ENCODE results near the gene KDM8. TPM values are rescaled to one million over a fixed set of nuclear protein-coding genes. Genes with fewer than 3 reads are reported as not detected.

KDM8 gene
- total RNA-seq, 2 experiments from 2014 or later: 14.8 to 18.2 TPM

DNA sequence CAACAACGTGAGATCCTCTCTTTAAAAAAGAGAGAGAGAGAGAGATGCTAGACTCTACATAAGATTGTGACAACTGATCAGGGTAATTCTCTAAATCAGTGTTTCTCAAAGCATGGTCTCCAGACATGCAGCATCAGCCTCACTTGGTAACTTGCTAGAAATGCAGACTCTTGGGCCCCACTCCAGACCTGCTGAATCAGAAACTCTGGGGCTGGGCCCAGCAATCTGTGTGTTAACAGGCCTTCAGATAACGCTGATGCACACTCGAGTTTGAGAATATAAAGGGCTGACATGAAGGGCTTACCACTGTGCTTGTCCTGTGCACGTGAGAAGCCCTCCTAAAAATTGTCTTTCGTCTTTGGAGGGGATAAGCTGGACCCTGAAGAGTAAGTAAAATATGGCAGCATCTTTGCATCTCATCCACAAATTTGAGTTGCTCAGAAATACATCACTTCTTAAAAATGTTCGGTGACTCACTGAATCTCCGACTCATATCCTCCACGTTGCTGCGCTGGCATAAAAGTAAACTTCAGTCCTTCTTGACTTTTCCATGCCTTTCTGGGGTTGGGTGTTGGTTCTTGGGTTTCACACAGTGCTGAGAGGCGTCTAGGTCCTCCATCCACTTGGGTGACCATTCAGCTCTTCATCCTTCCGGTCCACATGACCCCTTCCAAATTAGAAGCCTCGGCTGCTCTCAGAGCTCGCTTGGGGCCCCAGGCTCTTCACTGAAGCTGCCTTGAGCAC lies 26.1 kb upstream of the KDM8 start:
- no peak for ATAC-seq
- no peaks in the 10 kb centered on the region for H3K9me3 Mint-ChIP-seq (ENCODE audit: low read depth)

DNA sequence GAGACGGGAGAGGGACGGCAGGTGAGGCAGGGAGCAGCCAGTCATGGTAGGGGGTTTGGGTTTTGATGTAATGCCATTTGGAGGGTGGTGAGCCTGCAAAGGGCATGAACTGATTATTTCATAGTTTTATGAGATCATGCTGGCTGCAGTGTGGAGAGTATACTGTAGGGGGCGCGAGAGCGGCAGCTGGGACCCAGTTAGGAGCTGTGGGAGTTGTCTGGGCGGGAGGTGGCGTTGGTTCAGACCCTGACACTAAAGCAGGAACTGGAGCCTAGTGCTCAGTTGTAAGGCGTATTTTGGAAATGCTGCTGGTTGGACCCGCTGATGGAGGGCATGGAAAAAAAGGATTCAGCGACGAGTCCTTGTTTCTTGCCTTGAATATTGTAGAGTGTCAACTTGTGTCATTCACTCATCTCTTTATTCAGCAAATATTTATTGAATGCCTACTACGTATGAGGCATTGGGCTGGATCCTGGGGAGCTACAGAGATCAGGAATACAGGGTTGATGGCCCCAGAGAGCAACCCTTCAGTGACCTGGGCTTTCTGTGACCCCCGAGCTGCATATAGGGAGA lies 23.7 kb upstream of the KDM8 start:
- no peaks in the 10 kb centered on the region for H3K36me3 Mint-ChIP-seq
- ATAC-seq (peak; percentile 98), DNase-seq (peak; percentile 93)
- H3K27me3 Mint-ChIP-seq: peaks cover 13% of the 10 kb centered on the region
- H3K4me1 Mint-ChIP-seq: peaks cover 23% of the 10 kb centered on the region
- CTCF ChIA-PET: interaction anchor here (0.7 to 7.3 kb wide), 49 partner anchors 10 to 283 kb away, joined by 3 to 104 read pairs (median 5); partner anchors contain the start of gene KDM8
- H3K9me3 Mint-ChIP-seq (ENCODE audit: low read depth): no peaks in the 10 kb centered on the region
- peak overlapping the region; percentile 65 for H3K27ac Mint-ChIP-seq
- no peak overlapping the region for H3K4me3 Mint-ChIP-seq

More for the DNA sequence above, 26.1 kb upstream of the KDM8 start:
- Mint-ChIP-seq H3K27ac (no peak overlapping the region), H3K4me3 (no peak overlapping the region), H3K4me1 (peaks cover 42% of the 10 kb centered on the region), H3K36me3 (peaks cover under 1% of the 10 kb centered on the region), H3K27me3 (peaks cover 6% of the 10 kb centered on the region)
- CTCF ChIA-PET: interaction anchor here (1.1 to 7.3 kb wide), 6 partner anchors 8 to 231 kb away, joined by 3 to 104 read pairs (median 57); partner anchors contain the start of gene KDM8
- no peak for DNase-seq

DNA sequence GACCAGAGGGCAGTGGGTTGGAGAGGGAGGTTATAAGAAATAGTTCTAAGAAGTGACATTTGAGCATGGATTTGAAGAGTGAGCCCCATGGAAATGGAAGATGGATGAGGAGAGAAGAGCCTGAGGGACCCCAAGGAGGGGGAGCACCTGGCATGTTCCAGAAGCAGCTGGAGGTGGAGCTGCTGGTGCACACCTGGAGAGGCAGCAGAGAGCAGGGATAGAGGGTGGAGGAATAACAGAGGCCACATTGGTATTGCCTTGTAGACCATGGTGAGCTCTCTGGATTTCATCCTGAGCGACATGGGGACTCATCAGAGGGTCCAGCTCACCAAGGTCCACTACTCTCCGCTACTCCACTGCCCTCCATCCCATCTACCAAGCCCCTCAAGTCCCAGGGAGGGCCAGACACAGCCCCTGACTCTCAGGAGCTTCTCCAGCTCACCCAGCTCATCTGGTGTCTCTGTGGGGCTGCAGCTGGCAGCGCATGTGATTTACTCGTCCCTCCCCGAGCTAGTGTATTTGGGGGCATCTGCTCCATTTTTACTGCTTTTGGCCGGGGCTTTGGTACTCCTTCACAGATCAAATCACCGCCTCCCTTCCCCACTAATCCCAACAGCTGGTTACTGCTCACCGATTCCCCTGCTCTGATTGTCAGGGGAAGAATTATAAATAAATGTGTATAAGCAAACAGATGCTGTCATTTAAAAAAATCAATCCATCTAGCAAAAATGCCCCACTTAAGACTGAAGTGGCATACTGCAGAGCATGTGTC lies 22.1 kb upstream of the KDM8 start:
- H3K9me3 Mint-ChIP-seq (ENCODE audit: low read depth): no peaks in the 10 kb centered on the region
- ATAC-seq (no peak), DNase-seq (no peak)
- H3K36me3 Mint-ChIP-seq: no peaks in the 10 kb centered on the region
- CTCF ChIA-PET: interaction anchor here (1.2 to 7.3 kb wide), 12 partner anchors 12 to 273 kb away, joined by 3 to 104 read pairs (median 34); partner anchors contain the start of gene KDM8
- H3K27me3 Mint-ChIP-seq: peaks cover 13% of the 10 kb centered on the region
- peaks cover 17% of the 10 kb centered on the region for H3K4me1 Mint-ChIP-seq
- no peak overlapping the region for H3K27ac Mint-ChIP-seq
- H3K4me3 Mint-ChIP-seq: no peak overlapping the region

DNA sequence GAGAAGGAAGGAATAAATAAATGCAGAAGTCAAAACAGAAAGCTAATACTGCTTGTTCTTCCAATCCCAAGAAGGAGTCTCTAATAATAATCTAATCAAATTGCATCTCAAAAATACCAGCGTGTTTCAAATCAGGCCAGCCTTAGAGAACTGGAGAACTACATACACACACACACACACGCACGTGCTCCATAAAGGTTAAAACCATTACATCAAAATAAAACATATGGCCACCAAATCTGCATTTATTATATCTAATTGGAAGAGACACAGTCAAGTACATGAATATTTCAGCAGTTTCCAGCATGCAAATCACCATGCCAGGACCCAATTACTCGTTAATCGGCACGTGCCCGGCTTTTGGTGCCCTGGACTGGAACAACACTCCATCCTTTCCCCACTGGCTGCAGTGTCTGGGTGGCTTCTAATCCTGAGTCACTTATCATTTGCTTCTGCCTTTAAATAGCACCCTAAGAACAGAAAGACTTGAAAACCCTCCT lies 20.4 kb upstream of the KDM8 start:
- H3K9me3 Mint-ChIP-seq (ENCODE audit: low read depth): no peaks in the 10 kb centered on the region
- ATAC-seq: no peak

DNA sequence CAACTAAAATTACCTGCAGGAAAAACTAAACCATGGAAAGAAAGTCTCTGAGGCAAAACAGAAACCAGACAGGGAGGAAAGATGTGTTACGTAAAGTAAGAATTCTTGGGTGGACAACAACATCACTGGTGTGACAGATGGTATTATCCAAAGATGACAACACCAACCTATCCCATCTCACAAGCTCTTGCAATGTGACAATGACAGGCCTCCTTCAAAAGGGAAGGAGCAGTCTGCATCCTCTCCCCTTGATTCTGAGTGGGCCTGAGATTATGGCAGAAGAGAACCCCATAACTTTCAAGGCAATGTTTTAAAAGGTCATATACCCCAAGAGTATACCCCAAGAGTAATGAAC lies 17.6 kb upstream of the KDM8 start:
- CTCF ChIA-PET: interaction anchor here (2.2 kb wide), 1 partner anchor 182 kb away, joined by 5 read pairs; no protein-coding TSS in a partner anchor
- peaks cover 13% of the 10 kb centered on the region for H3K27me3 Mint-ChIP-seq
- ATAC-seq: no peak
- H3K4me3 Mint-ChIP-seq: no peak overlapping the region
- no peaks in the 10 kb centered on the region for H3K4me1 Mint-ChIP-seq
- no peaks in the 10 kb centered on the region for H3K36me3 Mint-ChIP-seq
- no peak overlapping the region for H3K27ac Mint-ChIP-seq
- no peak for DNase-seq
- H3K9me3 Mint-ChIP-seq (ENCODE audit: low read depth): no peaks in the 10 kb centered on the region

More for the DNA sequence above, 20.4 kb upstream of the KDM8 start:
- Mint-ChIP-seq H3K4me1 (peaks cover 13% of the 10 kb centered on the region), H3K27me3 (peaks cover 13% of the 10 kb centered on the region), H3K4me3 (no peak overlapping the region), H3K36me3 (no peaks in the 10 kb centered on the region), H3K27ac (no peak overlapping the region)
- DNase-seq: no peak
- CTCF ChIA-PET: interaction anchor here (1.0 kb wide), 1 partner anchor 12 kb away, joined by 3 read pairs; no protein-coding TSS in a partner anchor

DNA sequence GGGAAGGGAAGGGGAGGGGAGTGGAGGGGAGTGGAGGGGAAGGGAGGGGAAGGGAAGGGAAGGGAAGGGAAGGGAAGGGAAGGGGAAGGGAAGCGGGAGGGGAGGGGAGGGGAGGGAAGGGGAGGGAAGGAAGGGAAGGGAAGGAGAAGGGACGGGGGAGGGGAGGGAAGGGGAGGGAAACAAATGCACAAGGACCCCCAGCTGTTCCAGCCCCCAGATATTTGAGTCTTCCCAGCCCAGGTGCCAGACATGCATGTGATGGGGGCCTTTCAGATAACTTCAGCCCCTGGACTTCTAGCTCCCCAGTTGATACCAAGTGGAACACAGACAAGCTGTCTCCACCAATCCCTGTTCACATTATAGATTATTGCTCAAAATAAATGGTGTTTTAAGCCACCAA lies 14.7 kb upstream of the KDM8 start:
- H3K4me3 Mint-ChIP-seq: no peak overlapping the region
- no peaks in the 10 kb centered on the region for H3K36me3 Mint-ChIP-seq
- no peak overlapping the region for H3K27ac Mint-ChIP-seq
- no peaks in the 10 kb centered on the region for H3K27me3 Mint-ChIP-seq
- no peaks in the 10 kb centered on the region for H3K4me1 Mint-ChIP-seq
- no peak for ATAC-seq
- no peak for DNase-seq
- no peaks in the 10 kb centered on the region for H3K9me3 Mint-ChIP-seq (ENCODE audit: low read depth)
- CTCF ChIA-PET: interaction anchor here (1.4 to 5.0 kb wide), 2 partner anchors 9 to 45 kb away, joined by 3 to 24 read pairs; no protein-coding TSS in a partner anchor

DNA sequence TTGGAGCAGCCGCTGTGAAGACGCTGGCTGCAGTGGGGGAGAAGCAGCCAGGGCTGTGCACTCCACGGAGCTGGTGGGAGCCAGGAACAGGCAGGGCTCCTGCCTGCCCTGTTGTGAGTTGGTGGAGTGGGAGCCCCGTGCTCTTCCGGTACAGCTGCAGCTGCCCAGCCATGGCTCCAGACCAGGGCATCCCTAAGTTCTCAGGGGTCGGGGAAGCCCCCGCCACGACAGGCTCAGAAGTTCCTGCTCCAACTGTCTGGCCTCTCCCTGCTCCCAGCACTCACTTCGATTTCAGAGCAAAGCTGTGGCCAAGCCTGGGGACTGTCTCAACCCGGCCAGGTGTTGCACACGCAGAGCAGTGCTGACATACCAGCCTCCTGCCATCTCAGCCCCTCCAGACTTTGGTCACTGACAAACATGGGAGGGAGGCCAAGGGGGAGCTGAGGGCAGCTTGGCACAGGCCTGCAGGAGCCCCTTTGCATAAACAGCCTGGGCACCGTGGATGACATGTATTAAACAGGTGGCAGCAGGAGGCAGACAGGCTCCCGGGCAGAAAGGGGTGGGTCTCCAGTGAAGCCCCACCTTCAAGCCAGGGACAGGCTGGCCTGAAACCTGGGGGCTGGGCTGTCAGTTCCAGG lies 13.9 kb upstream of the KDM8 start:
- Mint-ChIP-seq H3K36me3 (no peaks in the 10 kb centered on the region), H3K4me3 (no peak overlapping the region), H3K27ac (no peak overlapping the region), H3K4me1 (no peaks in the 10 kb centered on the region), H3K9me3 (ENCODE audit: low read depth) (no peaks in the 10 kb centered on the region), H3K27me3 (no peaks in the 10 kb centered on the region)
- ATAC-seq: no peak
- no peak for DNase-seq
- CTCF ChIA-PET: interaction anchor here (5.0 kb wide), 1 partner anchor 10 kb away, joined by 24 read pairs; no protein-coding TSS in a partner anchor

DNA sequence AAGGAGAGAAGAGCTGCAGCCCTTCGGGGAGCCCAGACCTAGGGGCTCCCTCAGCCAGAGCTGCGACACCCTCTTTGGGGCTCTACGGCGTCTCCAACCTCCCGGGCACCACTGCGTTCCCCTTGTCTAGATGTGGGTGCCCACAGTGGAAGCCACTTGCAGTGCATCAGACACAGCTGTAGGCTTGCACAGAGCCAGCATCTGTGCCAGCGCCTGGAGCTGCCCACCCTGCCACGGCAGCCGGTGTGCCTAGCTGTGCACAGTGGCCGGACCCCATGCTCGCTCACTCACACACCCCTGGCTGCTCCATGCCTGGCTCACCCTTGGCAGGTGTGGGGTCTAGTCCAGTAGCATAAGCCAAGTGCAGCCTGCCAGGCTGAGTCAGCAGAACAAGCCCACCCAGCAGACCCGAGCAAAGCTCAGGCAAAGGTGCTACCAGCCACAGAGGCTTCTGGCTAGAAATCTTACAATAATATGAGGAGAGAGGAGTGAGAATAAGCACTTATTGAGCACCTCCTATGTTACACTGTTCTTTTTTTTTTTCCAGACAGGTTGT lies 12.9 kb upstream of the KDM8 start:
- no peaks in the 10 kb centered on the region for H3K27me3 Mint-ChIP-seq
- H3K36me3 Mint-ChIP-seq: peaks cover 4% of the 10 kb centered on the region
- no peak overlapping the region for H3K4me3 Mint-ChIP-seq
- no peak overlapping the region for H3K27ac Mint-ChIP-seq
- no peaks in the 10 kb centered on the region for H3K4me1 Mint-ChIP-seq
- DNase-seq (no peak), ATAC-seq (no peak)
- H3K9me3 Mint-ChIP-seq (ENCODE audit: low read depth): no peaks in the 10 kb centered on the region
- CTCF ChIA-PET: interaction anchor here (0.8 to 5.0 kb wide), 2 partner anchors 11 to 177 kb away, joined by 3 to 24 read pairs; no protein-coding TSS in a partner anchor

DNA sequence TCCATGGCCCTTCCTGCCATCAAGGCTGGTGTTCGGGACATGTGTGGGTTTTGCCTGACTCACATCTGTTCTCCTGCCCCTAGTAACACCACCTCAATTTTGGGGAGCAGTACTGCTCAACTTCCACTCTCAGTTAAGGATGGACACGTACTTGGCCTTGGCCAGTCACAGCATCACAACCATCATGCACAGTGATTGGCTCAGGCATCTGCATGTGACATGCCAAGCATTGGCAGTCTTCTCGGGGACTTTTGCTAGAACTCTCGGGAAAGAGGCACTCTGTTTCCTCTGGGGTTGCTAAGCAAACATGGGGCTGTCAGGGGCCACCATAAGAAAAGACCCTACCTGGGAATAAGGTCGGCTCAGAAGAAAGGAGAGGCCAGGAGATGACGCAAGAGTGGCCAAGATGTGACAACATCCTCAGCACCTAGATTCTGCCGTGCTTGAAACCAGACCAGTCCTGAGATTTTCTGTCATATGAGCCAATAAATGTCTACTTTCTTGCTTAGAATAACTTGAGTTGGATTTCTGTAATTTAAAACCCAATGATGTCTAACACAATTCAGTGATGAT lies 11.9 kb upstream of the KDM8 start:
- no peak overlapping the region for H3K4me3 Mint-ChIP-seq
- no peak overlapping the region for H3K27ac Mint-ChIP-seq
- DNase-seq (no peak), ATAC-seq (no peak)
- peaks cover 7% of the 10 kb centered on the region for H3K4me1 Mint-ChIP-seq
- no peaks in the 10 kb centered on the region for H3K27me3 Mint-ChIP-seq
- peaks cover 4% of the 10 kb centered on the region for H3K36me3 Mint-ChIP-seq
- CTCF ChIA-PET: interaction anchor here (5.0 kb wide), 1 partner anchor 12 kb away, joined by 24 read pairs; no protein-coding TSS in a partner anchor
- H3K9me3 Mint-ChIP-seq (ENCODE audit: low read depth): no peaks in the 10 kb centered on the region

DNA sequence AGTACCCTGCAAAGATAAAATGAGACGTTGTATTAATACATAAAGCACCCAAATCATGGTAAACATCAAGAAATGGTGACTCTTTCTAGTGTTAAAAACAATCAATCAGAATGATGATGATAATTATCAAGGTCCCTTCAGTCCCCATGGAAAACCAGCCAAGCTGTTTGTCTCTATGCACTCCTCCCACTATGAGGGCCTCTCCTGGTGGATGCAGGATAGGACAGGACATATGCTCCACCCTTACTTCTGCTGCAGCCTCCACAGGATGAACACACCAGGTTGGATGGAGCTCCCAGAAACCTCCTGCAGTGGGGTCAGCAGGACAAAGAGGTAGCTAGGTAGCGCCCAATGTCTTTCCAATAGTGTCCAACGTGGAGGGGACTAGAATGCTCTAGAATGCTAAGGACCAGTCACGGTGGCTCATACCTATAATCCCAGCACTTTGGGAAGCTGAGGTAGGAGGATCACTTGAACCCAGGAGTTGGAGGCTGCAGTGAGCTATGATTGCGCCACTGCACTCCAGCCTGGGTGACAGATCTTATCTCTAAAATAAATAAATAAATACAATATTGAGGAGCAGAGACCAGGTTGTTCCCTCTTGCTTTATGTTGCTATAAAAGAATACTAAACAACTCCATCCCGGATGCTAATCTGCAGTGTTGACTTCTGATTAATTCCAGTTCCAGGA lies 9.9 kb upstream of the KDM8 start:
- no peaks in the 10 kb centered on the region for H3K27me3 Mint-ChIP-seq
- H3K9me3 Mint-ChIP-seq (ENCODE audit: low read depth): no peaks in the 10 kb centered on the region
- ATAC-seq (no peak), DNase-seq (no peak)
- CTCF ChIA-PET: interaction anchor here (0.9 to 2.4 kb wide), 3 partner anchors 10 to 14 kb away, joined by 5 to 10 read pairs (median 7); partner anchors contain the start of gene KDM8
- no peak overlapping the region for H3K4me3 Mint-ChIP-seq
- peaks cover 15% of the 10 kb centered on the region for H3K4me1 Mint-ChIP-seq
- no peak overlapping the region for H3K27ac Mint-ChIP-seq
- H3K36me3 Mint-ChIP-seq: peaks cover 6% of the 10 kb centered on the region

DNA sequence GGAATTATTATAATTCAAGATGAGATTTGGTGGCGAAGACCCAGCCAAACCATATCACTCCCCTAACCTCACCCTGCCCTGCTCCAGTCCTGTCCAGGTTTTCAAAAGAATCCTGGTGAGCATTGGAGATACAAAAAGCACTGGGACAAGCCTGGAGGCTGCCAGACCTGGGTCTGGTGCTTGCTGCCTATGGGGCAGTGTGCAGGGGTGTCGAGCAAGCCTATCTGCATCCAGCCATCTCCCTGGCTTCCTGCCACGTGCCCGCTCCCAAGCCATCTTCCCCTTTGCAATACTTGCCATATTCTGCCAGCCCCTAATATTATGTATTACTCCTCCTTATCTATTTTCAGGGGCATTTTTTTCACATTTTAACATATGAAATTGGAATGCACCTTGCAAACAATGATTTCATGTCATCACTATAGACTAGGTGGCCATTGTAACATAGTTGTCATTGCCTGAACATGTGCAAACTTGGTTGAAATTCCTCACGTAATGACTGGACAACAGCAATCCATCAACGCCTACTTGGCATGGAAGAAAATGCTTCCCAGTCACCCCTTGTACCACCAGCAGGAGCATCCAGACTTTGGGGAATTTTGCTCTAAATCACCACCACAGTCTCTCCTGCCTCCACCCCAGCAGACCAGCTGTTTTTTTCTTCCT lies 8.1 kb upstream of the KDM8 start:
- CTCF ChIA-PET: interaction anchor here (1.3 to 5.5 kb wide), 4 partner anchors 8 to 40 kb away, joined by 4 to 66 read pairs (median 8); partner anchors contain the start of gene KDM8
- Mint-ChIP-seq H3K9me3 (ENCODE audit: low read depth) (no peaks in the 10 kb centered on the region), H3K4me1 (peaks cover 32% of the 10 kb centered on the region), H3K27me3 (no peaks in the 10 kb centered on the region), H3K27ac (no peak overlapping the region), H3K36me3 (peaks cover 6% of the 10 kb centered on the region), H3K4me3 (no peak overlapping the region)
- ATAC-seq (no peak), DNase-seq (no peak)

All from activated CD8-positive, alpha-beta memory T cell treated with anti-CD3 and anti-CD28 coated beads, Interleukin-2, amount 10 ng/mL, durations not matched to agents 7 days and 5 days (primary cell).